SU-DHL-6 (cell line): ENCODE measurements around the gene KCNC3.

Source experiments
- CTCF ChIP-seq: fragments of 200-600 bp; sonication (generic); IDR thresholded peaks from one replicate; pipeline ENCODE4 v1.5.1; 2017; ENCODE audit warnings: antibody characterized with exemption, mild to moderate bottlenecking, low read length, moderate library complexity; ENCODE audit not compliant: insufficient read depth, poor library complexity, severe bottlenecking
- EZH2phosphoT487 ChIP-seq: fragments of 200-600 bp; sonication (generic), shearing (Covaris generic); conservative IDR thresholded peaks from 2 replicates; pipeline ENCODE4 v1.6.1; 2018; ENCODE audit warnings: mild to moderate bottlenecking, antibody characterized with exemption, low read length, moderate library complexity, mixed read lengths

- TF ChIP-seq CTCF (no peak), EZH2phosphoT487 (no peak)
Observed at GRCh38 chr19:50318438-50318837, 10.7 kb downstream of the KCNC3 start.
